HG03139 (cell line): ENCODE results near the gene OVOL3.
"Not testable (repeated sequence)": the region's sequence is repeated elsewhere in the genome, so short reads cannot be mapped to it uniquely, and the experiment has no call there.

Experiments
- ATAC-seq: cut with Tn5 transposase; IDR thresholded peaks from one replicate; pipeline ENCODE4 v1.9.1; 2021; ENCODE audit not compliant: unreplicated experiment

Gene OVOL3

DNA sequence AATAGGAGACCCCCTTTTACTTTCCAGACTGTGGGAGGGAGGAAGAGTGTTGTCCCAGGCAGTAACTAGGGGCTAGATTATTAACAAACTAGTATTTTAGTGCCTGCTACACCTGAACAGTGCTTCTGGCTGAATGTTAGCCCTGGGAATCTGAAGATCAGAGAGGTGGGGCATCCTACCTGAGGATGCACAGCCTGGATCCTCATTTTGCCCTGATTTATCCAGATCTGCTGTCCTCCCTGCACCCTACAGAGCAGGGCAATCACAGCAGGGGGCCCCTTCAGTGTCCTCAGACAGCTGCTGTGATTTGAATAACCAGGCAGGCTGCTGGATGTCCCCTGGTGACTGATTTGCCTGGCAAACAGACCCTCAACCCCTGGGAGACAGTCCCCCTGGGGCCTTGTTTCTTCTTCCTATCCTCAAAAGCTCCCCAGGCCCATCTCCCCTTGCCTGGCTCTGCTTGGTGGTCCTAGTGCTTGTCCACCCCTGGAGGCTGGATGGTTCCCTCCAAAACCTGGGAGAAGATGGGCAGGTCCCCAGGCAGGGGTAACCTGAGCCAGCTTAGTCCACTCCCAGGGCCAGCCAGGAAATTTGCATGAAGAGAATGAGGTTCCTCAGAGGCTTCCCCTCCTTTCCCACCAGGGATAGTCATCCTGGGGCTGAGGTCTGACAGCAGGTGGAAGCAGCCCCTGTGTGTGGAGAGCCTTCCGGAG, at the start of gene OVOL3:
TSS of gene OVOL3 (plus strand) at position 657 of the 713 bp plus-strand sequence. CDS start 60 bp downstream, outside the sequence.
- ATAC-seq: no peak

DNA sequence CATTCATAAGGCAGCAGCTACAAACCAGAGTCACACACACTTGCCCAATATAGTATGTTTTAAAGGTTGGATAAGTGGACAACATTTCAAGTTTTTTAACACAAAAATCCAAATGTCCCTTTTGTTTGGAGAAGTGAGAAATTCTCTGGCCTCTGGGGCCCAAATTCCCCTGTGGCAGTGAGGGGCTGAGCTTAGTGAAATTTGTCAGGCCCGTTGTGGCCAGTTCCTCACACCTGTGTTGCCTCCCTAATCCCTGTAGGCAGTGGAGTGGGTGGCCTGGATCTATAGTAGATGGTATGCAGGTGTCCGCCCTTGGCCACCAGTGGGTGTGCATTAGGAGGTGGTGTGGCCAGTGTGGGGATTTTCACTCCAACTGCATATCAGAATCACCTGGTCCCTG, 49.6 kb upstream of the OVOL3 start:
- ATAC-seq: no peak

DNA sequence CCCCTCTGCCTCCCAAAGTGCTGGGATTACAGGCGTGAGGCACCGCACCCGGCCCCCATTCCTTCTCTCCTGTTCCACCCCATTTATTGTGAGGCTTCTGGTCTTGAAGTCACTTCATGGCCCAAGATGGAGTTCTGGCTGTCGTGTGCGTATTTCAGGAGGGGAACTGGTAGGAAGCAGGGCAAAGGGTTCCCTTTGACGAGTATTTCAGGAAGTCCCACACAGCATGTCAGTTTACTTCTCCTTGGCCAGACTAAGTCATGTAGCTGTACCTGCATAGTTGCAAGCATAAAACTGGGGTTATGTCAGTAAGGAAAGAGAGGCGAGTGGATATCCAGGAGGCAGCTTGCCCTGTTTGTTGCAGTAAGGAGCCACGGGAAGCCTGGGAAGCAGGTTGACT, 46.1 kb upstream of the OVOL3 start:
- ATAC-seq: no peak

DNA sequence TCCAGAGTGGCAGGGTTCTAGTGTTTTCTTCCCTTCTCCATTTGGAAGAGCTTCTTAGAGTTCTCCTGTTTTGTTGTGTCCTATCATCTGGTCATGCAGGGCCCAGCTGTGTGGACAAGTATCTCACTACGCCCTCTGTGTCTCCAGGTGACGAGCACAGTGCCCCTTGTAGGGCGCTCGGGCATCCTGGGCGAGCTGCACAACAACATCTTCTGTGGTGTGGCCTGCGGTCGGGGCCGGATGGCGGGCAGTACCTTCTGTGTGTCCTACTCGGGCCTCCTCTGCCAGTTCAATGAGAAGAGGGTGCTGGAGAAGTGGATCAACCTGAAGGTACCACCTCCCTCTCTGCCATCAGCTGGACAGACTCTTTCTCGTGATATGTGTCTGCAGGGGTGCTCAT, 43.3 kb upstream of the OVOL3 start:
- ATAC-seq: no peak

DNA sequence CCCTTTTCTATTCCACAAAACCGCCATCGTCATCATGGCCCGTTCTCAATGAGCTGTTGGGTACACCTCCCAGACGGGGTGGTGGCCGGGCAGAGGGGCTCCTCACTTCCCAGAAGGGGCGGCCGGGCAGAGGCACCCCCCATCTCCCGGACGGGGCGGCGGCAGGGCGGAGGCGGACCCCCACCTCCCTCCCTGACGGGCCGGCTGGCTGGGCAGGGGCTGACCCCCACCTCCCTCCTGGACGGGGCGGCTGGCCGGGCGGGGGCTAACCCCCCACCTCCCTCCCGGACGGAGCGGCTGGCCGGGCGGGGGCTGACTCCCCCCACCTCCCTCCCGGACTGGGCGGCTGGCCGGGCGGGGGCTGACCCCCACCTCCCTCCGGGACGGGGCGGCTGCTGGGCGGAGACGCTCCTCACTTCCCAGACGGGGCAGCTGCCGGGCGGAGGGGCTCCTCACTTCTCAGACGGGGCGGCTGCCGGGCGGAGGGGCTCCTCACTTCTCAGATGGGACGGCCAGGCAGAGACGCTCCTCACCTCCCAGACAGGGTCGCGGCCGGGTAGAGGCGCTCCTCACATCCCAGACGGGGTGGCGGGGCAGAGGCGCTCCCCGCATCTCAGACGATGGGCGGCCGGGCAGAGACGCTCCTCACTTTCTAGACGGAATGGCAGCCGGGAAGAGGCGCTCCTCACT, 42.0 kb upstream of the OVOL3 start:
- not testable (repeated sequence) for ATAC-seq

DNA sequence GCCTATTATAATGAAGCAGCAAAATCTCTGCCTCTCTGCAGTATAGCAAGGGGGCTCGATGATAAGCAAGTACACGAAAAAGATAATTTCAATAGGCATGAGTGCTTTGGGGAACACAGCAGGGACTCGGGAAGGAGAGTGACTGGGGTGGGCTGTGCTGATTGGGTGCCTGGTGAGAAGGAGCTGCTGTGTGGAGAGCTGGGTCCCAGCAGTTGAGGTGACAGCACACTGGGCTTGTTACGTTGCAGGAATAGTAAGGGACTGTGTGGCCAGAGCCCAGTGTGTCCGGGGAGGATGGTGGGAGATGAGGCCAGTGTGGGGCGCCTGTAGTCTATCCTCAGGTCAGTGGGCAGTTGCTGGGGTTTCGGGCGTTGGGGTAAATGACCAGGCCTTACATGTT, 38.9 kb upstream of the OVOL3 start:
- no peak for ATAC-seq

DNA sequence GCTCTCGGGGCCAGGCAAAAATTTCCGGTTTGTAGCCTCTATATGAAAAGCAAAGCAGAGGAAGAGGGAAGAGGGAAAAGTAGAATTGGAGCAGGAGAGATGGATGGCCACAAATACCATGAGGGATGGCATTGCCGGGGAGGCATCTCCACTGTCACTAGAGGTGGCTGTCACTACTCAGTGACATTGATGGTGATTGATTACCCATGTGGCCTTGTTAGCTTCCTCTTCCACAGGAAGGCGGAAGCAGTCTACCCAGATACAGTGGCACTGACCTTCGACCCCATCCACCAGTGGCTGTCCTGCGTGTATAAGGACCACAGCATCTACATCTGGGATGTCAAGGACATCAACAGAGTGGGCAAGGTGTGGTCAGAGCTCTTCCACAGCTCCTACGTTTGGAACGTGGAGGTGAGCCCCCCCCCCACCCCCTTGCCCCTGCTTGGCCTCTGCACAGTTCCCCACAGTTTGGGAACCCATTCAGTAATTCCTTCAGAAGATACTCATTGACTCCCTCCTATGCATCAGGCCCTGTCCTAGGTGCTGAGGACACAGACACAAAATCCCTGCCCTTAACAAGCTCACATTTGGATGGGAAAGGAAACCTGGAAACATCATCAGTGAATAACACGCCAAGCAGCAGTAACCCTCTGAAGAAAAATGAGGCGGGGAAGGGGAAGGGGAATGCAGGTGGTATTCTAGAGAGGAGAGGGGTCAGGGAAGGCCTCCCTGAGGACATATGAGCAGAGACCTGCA, 37.6 kb upstream of the OVOL3 start:
- no peak for ATAC-seq

DNA sequence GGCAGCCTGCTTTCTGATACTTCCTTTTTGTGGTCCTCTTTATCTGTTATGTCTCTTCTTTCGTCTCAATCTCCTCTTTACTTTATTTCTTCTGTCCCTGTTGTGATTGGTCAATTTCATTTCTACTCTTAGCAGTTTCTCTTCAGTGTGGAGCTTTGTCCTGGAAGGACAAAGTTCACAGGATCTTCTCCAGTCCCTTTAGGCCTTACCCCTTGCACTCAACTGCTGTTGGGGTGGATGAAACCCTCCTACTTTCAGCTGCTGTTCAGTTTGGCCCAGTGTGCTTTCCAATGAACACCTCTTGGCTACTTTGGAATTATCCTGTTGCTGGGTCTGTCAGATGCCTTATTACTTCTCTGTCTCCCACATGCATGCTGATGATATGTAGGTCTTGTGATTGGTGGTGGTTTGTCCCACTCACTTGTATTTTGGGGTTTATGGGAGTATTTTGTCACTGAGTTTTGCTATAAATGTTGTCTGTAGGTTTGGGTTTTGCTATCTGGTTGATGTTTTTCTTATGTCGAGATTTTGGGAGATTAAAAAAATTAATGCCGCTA, 31.5 kb upstream of the OVOL3 start:
- no peak for ATAC-seq

DNA sequence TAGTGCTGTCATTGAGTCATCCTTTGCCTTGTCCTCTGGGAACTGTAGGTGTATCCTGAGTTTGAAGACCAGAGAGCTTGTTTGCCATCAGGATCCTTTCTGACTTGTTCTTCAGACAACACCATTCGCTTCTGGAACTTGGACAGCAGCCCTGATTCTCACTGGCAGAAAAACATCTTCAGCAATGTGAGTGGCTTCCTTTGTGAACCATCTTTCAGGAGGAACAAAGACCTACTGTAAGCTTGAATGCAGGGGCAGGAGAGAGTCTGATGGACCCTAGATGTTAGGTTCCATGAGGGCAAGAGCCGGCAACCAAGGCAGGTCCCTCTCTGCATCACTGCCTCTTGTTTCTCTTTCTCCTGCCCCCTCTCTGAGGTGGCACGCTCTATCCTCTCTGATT, 29.6 kb upstream of the OVOL3 start:
- no peak for ATAC-seq

DNA sequence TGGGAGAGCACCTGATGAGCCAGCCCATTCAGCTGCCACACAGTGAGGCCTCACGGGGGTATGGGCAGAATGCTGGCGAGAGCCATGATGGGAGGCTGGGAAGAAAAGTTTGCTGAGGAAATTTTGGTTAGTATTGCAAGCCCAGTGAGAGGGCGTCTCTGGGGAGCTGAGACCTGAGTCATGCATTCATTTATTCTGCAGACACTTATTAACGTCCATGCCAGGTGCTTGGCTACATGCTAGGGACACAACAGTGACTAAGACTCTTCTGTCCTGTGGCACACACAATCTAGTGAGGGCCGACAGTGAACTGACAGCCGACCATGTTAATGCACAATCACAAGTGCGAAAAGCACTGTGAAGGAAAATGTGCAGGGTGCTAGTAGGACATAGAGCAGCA, 29.0 kb upstream of the OVOL3 start:
- ATAC-seq: no peak

DNA sequence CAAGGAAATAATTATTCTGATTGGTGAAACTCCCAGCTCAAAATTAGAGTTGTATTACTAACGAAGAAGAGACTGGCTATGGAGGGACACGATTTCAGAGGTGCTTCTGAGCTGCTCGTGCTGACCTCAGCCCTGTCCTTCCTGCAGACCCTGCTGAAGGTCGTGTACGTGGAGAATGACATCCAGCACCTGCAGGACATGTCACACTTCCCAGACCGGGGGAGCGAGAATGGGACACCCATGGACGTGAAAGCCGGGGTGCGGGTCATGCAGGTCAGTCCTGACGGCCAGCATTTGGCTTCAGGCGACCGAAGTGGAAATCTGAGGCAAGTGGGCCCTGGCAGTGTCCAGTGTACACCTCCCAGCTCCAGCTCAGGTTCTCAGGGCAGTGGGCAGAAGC, 28.0 kb upstream of the OVOL3 start:
- no peak for ATAC-seq

DNA sequence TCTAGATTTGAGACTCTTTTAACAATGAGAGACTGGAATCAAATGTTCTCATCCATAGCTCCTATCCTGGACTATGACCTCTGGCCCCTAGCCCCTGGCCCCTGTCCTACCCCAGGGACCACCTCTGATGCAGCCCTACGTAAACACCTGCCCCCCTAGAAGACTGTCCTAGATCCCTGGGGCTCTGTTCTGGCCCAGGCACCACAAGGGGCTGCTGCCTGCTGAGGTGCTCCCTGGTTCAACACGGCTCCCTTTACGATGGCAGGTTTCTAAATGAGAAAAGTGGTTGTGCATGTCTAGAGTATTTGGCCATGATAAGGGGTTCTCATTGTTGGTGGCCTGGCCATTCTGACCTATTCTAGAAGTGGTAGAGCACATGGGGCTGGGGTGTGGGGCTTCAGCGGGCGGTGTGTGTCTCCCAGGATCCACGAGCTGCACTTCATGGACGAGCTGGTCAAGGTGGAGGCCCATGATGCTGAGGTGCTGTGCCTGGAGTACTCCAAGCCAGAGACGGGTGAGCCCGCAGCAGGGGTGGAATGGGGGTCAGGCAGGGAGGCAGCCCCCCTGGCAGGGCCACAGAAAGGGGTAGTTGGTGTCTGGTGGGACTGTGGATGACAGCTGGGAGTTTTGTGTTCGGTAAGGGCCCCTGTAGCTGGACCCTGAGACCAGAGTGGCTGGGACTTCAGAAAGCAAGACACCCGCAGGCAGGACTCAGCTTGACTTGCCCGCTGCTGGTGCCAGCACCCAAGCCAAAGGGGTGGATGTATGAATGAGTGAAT, 26.5 kb upstream of the OVOL3 start:
- no peak for ATAC-seq

DNA sequence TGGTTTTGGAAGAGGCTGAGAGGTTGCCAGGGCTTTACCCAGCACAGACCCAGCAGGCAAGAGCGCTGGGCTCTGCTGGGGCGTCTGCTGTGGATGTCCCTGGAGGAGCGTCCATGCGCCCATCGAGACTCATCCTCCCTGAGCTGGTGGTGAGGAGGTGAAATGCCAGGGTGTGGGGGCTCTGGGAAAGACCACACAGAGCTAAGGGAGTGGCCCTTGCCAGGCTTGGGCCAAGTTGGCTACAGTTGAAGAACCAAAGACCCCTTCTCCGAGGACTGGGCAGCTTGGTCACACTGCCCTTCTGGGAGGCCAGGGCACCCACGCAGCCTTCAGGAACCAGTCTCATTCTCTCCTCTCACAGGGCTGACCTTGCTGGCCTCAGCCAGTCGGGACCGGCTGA, 24.6 kb upstream of the OVOL3 start:
- ATAC-seq: no peak

DNA sequence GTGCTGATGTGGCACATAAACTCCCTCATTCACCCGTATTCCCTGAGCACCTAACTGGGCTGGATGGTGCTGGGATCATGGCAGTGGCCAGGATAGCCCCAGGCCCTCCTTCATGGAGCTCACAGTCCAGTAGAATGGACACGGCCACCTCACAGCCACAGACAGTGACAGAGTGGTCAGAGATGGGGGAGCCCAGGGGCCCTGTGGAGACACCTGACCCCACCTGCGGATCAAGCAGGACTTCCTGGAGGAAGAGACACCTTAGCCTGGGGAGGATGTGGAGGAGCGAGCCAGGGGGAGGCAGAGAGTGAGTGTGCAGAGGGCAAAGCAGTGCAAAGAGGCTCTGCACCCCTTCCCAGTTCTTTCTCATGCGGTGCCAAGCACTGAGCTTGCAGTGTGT, 21.1 kb upstream of the OVOL3 start:
- ATAC-seq: no peak

DNA sequence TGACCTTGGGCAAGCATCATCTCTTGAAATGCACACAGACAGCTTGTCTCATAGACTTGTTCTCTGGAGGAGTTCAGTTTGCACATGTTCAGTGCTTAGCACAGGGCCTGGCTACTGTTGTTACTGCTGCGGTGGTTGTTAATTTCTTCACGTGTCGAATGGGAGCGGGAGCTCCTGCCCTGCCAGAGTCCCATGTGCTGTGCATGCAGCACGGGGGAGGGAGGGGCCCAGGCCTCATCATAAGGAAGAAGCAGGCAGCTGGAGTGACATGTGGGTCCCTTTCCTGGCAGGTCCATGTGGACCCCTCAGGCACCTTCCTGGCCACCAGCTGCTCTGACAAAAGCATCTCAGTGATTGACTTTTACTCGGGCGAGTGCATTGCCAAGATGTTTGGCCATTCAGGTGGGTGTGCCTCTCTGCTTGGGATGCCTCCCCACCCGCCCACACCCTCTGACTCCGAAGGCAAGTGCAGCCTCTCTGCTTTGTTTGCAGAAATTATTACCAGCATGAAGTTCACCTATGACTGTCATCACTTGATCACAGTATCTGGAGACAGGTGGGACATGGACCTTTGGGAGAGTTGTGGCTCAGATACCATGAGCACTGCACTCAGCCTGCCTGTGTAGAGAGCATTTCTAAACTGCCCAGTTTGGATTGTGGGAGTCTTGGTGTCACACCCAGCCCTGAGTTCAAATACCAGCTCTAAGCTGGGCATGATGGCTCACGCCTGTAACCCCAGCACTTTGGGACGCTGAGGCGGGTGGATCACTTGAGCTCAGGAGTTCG, 19.8 kb upstream of the OVOL3 start:
- ATAC-seq: no peak

DNA sequence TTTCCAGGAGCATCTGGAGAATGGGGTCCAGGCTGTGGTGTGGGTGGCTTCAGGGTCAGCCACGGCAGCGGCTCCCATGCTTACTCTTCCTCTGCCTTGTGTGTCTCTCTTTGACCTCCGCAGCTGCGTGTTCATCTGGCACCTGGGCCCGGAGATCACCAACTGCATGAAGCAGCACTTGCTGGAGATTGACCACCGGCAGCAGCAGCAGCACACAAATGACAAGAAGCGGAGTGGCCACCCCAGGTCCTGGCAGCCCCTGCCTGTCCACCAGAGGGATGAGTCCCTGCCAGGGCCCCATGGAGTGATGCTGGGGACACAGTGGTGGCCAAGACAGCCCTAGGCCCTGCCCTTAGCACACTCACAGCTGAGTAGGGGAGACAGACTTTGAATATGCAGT, 18.4 kb upstream of the OVOL3 start:
- ATAC-seq: no peak

DNA sequence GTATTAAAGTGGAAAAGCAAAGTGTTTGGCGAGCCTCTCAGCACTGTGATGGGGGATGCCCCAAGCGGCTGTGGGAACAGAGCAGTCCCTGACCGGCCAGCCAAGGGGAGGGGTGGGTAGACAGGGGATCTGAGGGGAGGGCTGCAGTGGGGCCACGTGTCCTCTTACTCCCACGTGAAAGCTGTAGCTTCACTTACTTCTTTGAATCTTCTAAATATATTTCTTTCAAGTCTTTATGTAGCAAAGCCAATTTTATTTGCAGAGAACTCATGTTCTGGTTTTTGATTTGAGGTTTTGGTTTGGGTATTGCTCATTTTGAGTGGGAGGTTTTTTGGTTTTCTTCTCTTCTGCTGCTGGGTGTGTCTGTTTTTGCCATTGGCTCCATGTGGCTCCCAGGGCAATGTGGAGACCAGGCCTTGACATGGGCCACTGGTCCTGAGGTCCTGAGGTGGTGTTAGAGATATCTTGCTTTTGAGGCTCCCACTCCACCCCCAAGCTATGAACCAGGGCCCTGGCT, 17.7 kb upstream of the OVOL3 start:
- ATAC-seq: no peak

DNA sequence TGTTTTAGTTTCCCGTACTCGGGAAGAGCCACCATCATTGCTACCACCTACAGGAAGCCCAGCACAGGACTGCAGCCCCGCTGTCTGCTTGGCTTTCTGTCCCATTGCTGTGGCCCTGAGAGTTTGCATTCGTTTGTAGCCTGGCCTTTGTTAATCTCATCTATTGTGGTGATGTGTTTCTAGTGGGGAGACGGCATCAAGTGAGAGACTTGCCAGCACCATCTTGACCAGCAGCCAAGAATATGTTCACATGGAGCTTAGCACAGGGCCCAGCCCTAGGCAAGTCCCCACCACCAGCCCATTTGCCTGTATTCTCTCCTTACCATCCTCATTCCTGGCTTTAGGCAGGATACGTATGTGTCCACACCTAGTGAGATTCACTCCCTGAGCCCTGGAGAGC, 17.3 kb upstream of the OVOL3 start:
- ATAC-seq: no peak

DNA sequence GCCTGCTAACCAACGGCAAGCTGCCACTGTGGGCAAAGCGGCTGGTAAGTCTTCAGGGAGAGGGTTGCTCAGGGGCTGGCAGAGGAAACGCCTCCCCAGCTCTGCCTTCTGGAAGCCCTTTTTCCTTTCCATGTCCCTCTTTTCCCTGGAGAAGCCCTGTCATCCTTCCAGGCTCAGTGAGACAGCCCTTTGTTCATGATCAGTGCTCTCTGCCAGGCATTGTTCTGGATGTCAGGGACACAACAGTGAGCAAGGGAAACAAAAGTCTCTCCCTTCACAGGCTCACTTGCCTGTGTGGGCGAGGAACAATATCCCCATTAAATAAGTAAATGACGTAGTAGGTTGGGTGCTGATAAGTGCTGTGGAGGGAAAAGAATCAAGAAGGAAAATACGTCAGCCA, 13.9 kb upstream of the OVOL3 start:
- ATAC-seq: no peak

DNA sequence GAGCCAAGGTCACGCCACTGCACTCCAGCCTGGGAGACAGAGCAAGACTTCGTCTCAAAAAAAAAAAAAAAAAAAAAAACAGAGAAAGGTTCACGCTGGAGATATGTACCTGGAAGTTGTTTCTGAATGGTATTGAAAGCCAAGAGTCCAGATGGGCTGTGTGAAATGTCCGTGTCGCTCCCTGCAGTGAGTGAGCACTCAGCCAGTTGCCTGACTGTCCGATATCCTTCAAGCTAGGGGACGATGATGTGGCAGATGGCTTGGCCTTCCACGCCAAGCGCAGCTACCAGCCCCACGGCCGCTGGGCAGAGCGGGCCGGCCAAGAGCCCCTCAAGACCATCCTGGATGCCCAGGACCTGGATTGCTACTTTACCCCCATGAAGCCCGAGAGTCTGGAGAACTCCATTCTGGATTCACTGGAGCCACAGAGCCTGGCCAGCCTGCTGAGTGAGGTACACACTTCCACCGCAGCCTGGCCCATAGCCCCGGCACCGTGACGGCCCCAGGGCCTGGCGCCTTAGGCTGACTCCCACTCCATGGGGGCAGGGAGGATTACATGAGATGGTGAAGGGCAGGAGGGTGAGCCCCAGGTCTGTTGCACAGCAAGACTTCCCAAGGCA, 11.7 kb upstream of the OVOL3 start:
- ATAC-seq: no peak
